H9 (cell line): ENCODE data around the gene IL1RN. TPM values are rescaled to one million over a fixed set of nuclear protein-coding genes. Genes with fewer than 3 reads are reported as not detected.

Experiments used
- DNase-seq: peaks from one replicate; pipeline ENCODE4 v3.0.0-alpha.2; 2017
- H2AFZ ChIP-seq: one replicate; pipeline ENCODE4 v1.6.1; 2013; ENCODE audit warnings: mild to moderate bottlenecking, low read length, control low read depth, moderate library complexity
- H2AK5ac ChIP-seq: 2 replicates; pipeline ENCODE4 v1.6.1; 2013; ENCODE audit warnings: low read length, control low read depth, mixed read lengths; ENCODE audit not compliant: insufficient read length
- H2BK120ac ChIP-seq: one replicate; pipeline ENCODE4 v1.6.1; 2013; ENCODE audit warnings: low read depth, mild to moderate bottlenecking, low read length, control low read depth, inconsistent platforms; ENCODE audit not compliant: poor library complexity, severe bottlenecking
- H2BK12ac ChIP-seq: 2 replicates; pipeline ENCODE4 v1.6.1; 2013; ENCODE audit warnings: low read length, control low read depth, mixed read lengths, low read depth; ENCODE audit not compliant: insufficient read length
- H2BK15ac ChIP-seq: 2 replicates; pipeline ENCODE4 v1.6.1; 2013; ENCODE audit warnings: low read depth, low read length, control low read depth
- H2BK20ac ChIP-seq: one replicate; pipeline ENCODE4 v1.6.1; 2013; ENCODE audit warnings: low read depth, mild to moderate bottlenecking, low read length, control low read depth, inconsistent platforms; ENCODE audit not compliant: poor library complexity, severe bottlenecking
- H2BK5ac ChIP-seq: 2 replicates; pipeline ENCODE4 v1.6.1; 2013; ENCODE audit warnings: low read length, control low read depth, mixed read lengths; ENCODE audit not compliant: insufficient read length
- H3K14ac ChIP-seq: 2 replicates; pipeline ENCODE4 v1.6.1; 2013; ENCODE audit warnings: low read length, control low read depth; ENCODE audit not compliant: insufficient read depth
- H3K18ac ChIP-seq: 2 replicates; pipeline ENCODE4 v1.6.1; 2013; ENCODE audit warnings: low read depth, mild to moderate bottlenecking, mixed read lengths, low read length, control low read depth; ENCODE audit not compliant: insufficient read length
- H3K23ac ChIP-seq: 2 replicates; pipeline ENCODE4 v1.6.1; 2013; ENCODE audit warnings: low read length, control low read depth, mixed read lengths, low read depth; ENCODE audit not compliant: insufficient read length
- H3K23me2 ChIP-seq: 2 replicates; pipeline ENCODE4 v1.6.1; 2013; ENCODE audit warnings: low read depth, mild to moderate bottlenecking, mixed read lengths, low read length, control low read depth; ENCODE audit not compliant: insufficient read length, poor library complexity, severe bottlenecking
- H3K27ac ChIP-seq: 2 replicates; pipeline ENCODE4 v1.5.1; 2013; ENCODE audit warnings: low read length, control low read depth, mixed read lengths, low read depth; ENCODE audit not compliant: insufficient read length
- H3K27me3 ChIP-seq: 2 replicates; pipeline ENCODE4 v1.6.1; 2013; ENCODE audit warnings: low read length, control low read depth, inconsistent platforms; ENCODE audit not compliant: insufficient read depth
- H3K4ac ChIP-seq: 2 replicates; pipeline ENCODE4 v1.6.1; 2013; ENCODE audit warnings: low read depth, mild to moderate bottlenecking, control low read depth, inconsistent platforms, low read length, moderate library complexity
- H3K4me1 ChIP-seq: 2 replicates; pipeline ENCODE4 v1.6.1; 2013; ENCODE audit warnings: low read length, control low read depth, inconsistent platforms; ENCODE audit not compliant: insufficient read depth
- H3K4me2 ChIP-seq: 2 replicates; pipeline ENCODE4 v1.6.1; 2013; ENCODE audit warnings: low read length, control low read depth, mixed read lengths; ENCODE audit not compliant: insufficient read length, insufficient read depth
- H3K56ac ChIP-seq: 2 replicates; pipeline ENCODE4 v1.6.1; 2013; ENCODE audit warnings: low read depth, mild to moderate bottlenecking, mixed read lengths, low read length, control low read depth; ENCODE audit not compliant: insufficient read length
- H3K79me1 ChIP-seq: 2 replicates; pipeline ENCODE4 v1.6.1; 2013; ENCODE audit warnings: low read depth, mild to moderate bottlenecking, moderate library complexity, low read length, control low read depth, inconsistent platforms; ENCODE audit not compliant: insufficient read depth, poor library complexity, severe bottlenecking
- H3K79me2 ChIP-seq: 2 replicates; pipeline ENCODE4 v1.6.1; 2013; ENCODE audit warnings: low read length, control low read depth, inconsistent platforms; ENCODE audit not compliant: insufficient read depth
- H3K9ac ChIP-seq: 2 replicates; pipeline ENCODE4 v1.6.1; 2013; ENCODE audit warnings: low read length, control low read depth, mixed read lengths; ENCODE audit not compliant: insufficient read length; ENCODE audit errors: extremely low read depth
- H3K9me3 ChIP-seq: one replicate; pipeline ENCODE4 v1.6.1; 2013; ENCODE audit warnings: low read depth, low read length, inconsistent platforms; ENCODE audit not compliant: control insufficient read depth
- H3T11ph ChIP-seq: one replicate; pipeline ENCODE4 v1.6.1; 2013; ENCODE audit warnings: mild to moderate bottlenecking, low read length, control low read depth, inconsistent platforms
- H4K20me1 ChIP-seq: one replicate; pipeline ENCODE4 v1.6.1; 2013; ENCODE audit not compliant: control insufficient read depth, insufficient read length, insufficient read depth
- H4K5ac ChIP-seq: 2 replicates; pipeline ENCODE4 v1.6.1; 2013; ENCODE audit warnings: low read depth, mild to moderate bottlenecking, mixed read lengths, low read length, control low read depth; ENCODE audit not compliant: insufficient read length
- H4K8ac ChIP-seq: replicated peaks from 2 replicates; pipeline ENCODE4 v1.6.1; 2013; ENCODE audit warnings: low read length, control low read depth, mixed read lengths, low read depth; ENCODE audit not compliant: insufficient read length
- H4K91ac ChIP-seq: 2 replicates; pipeline ENCODE4 v1.6.1; 2013; ENCODE audit warnings: low read depth, mild to moderate bottlenecking, moderate library complexity, mixed read lengths, low read length, control low read depth; ENCODE audit not compliant: insufficient read length
- H3K27ac Mint-ChIP-seq, 3 experiments: 2 replicates in 2 of 3; 3 replicates in 1 of 3; pipeline ENCODE4 v1.8.0; 2020 to 2021; ENCODE audit warnings: mixed read lengths in 3 of 3, mild to moderate bottlenecking in 1 of 3, moderate library complexity in 1 of 3
- H3K27me3 Mint-ChIP-seq: 2 replicates; pipeline ENCODE4 v1.8.0; 2021; ENCODE audit warnings: low read depth, mild to moderate bottlenecking, moderate library complexity, mixed read lengths
- H3K36me3 Mint-ChIP-seq, 3 experiments: 2 replicates in 2 of 3; 3 replicates in 1 of 3; pipeline ENCODE4 v1.8.0; 2020 to 2021; ENCODE audit warnings: low read depth in 3 of 3, mixed read lengths in 3 of 3; ENCODE audit not compliant: insufficient read depth in 1 of 3
- H3K4me1 Mint-ChIP-seq, 2 experiments: 2 replicates each; pipeline ENCODE4 v1.8.0; 2020; ENCODE audit warnings: mixed read lengths in 2 of 2
- H3K4me3 Mint-ChIP-seq, 2 experiments: 2 replicates in 1 of 2; 3 replicates in 1 of 2; pipeline ENCODE4 v1.8.0; 2020 to 2021; ENCODE audit warnings: mild to moderate bottlenecking in 2 of 2, mixed read lengths in 2 of 2, moderate library complexity in 1 of 2
- H3K9me3 Mint-ChIP-seq, 2 experiments: 2 replicates in 1 of 2; 3 replicates in 1 of 2; pipeline ENCODE4 v1.8.0; 2020; ENCODE audit warnings: mild to moderate bottlenecking in 2 of 2, mixed read lengths in 2 of 2, moderate library complexity in 1 of 2
- CTCF ChIP-seq: fragments of 200-600 bp; sonication (generic); conservative IDR thresholded peaks from 3 replicates; pipeline ENCODE4 v1.8.0; 2021; ENCODE audit warnings: antibody characterized with exemption, mild to moderate bottlenecking
- WGBS: extraction: QIAGEN DNeasy Blood & Tissue Kit; methylation state at CpG from one replicate; pipeline ENCODE4 v1.1.7; 2013; ENCODE audit warnings: missing lambda C conversion rate, low lambda C conversion rate, mixed read lengths; ENCODE audit not compliant: insufficient read length; ENCODE audit errors: extremely low coverage; 5-methylcytosine and 5-hydroxymethylcytosine counted together
- total RNA-seq: library from RNA; stranded (reverse); gene quantifications from 2 replicates; pipeline ENCODE4 v1.2.1, GENCODE V29; 2021

Gene IL1RN
- total RNA-seq, 1 experiment from 2014 or later = not detected

GRCh38 chr2:113120861-113121260 is 6.5 kb upstream of the IL1RN start:
- Mint-ChIP-seq H3K36me3 (no peaks in the 10 kb centered on the region), H3K4me3 (no peak overlapping the region), H3K9me3 (no peaks in the 10 kb centered on the region), H3K4me1 (no peaks in the 10 kb centered on the region), H3K27ac (no peak overlapping the region), H3K27me3 (peaks cover 24% of the 10 kb centered on the region)
- Histone ChIP-seq H3K14ac (no peak overlapping the region), H4K8ac (no peak overlapping the region), H3K9me3 (no peaks in the 10 kb centered on the region), H3K56ac (no peak overlapping the region), H3K27me3 (no peaks in the 10 kb centered on the region), H3K23me2 (no peaks in the 10 kb centered on the region), H2AFZ (no peak overlapping the region), H3K9ac (no peak overlapping the region), H4K20me1 (no peaks in the 10 kb centered on the region), H3K4me1 (no peaks in the 10 kb centered on the region), H2BK20ac (no peak overlapping the region), H3K79me1 (no peaks in the 10 kb centered on the region), H3T11ph (no peak overlapping the region), H3K18ac (no peak overlapping the region), H3K27ac (no peak overlapping the region), H2BK12ac (no peak overlapping the region), H2AK5ac (no peak overlapping the region), H3K4ac (no peak overlapping the region), H3K4me2 (no peak overlapping the region), H3K79me2 (no peaks in the 10 kb centered on the region), H4K5ac (no peak overlapping the region), H2BK15ac (no peak overlapping the region), H3K23ac (no peak overlapping the region), H4K91ac (no peak overlapping the region), H2BK5ac (no peak overlapping the region), H2BK120ac (no peak overlapping the region)
- no peak for TF ChIP-seq CTCF
- no CpG with 5 or more reads among the region's 3 CpGs for WGBS
- no peak for DNase-seq
